Stimulated activated CD4-positive, alpha-beta T cell treated with anti-CD3 and anti-CD28 coated beads, TNF-alpha, amount 100 ng/mL, for 24 hours (primary cell): Measurements from ENCODE around the gene GRIFIN.

Experiments
- DNase-seq, 3 experiments: peaks; one replicate each; pipeline ENCODE4 v3.0.0-alpha.2; 2020; ENCODE audit warnings: low read depth in 3 of 3

GRIFIN gene

DNA sequence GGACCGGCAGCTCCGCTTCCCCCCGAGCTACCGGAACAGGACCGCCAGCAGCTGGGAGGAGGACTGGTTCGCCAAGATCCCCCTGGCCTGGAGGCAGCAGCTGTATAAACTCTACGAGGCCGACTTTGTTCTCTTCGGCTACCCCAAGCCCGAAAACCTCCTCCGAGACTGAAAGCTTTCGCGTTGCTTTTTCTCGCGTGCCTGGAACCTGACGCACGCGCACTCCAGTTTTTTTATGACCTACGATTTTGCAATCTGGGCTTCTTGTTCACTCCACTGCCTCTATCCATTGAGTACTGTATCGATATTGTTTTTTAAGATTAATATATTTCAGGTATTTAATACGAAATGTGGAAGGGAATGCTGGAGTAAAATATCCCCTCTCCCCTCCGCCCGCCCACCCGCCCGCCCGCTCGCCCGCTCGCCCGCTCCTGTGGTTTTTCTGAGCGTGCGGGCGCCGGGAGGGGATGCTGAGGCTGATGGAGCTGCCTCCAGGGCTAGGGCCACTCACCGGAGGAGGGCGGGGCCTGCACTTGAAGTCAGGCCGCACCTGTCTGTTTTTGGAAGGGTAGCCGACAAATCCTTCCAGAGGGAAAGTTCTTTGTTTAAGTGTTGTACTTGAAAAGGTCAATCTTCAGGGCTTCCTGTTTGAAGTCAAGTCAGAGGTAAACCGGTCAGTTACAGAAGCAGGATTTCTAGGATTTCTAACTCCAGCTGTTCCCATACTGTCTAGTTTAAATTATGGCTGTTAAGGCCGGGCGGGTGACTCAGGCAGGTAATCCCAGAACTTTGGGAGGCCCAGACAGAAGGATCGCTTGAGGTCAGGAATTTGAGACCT, 42.3 kb downstream of the GRIFIN start:
- DNase-seq: no peak

DNA sequence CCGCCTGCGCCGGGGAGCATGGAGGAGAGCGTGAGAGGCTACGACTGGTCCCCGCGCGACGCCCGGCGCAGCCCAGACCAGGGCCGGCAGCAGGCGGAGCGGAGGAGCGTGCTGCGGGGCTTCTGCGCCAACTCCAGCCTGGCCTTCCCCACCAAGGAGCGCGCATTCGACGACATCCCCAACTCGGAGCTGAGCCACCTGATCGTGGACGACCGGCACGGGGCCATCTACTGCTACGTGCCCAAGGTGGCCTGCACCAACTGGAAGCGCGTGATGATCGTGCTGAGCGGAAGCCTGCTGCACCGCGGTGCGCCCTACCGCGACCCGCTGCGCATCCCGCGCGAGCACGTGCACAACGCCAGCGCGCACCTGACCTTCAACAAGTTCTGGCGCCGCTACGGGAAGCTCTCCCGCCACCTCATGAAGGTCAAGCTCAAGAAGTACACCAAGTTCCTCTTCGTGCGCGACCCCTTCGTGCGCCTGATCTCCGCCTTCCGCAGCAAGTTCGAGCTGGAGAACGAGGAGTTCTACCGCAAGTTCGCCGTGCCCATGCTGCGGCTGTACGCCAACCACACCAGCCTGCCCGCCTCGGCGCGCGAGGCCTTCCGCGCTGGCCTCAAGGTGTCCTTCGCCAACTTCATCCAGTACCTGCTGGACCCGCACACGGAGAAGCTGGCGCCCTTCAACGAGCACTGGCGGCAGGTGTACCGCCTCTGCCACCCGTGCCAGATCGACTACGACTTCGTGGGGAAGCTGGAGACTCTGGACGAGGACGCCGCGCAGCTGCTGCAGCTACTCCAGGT, 43.1 kb downstream of the GRIFIN start:
- DNase-seq: no peak

DNA sequence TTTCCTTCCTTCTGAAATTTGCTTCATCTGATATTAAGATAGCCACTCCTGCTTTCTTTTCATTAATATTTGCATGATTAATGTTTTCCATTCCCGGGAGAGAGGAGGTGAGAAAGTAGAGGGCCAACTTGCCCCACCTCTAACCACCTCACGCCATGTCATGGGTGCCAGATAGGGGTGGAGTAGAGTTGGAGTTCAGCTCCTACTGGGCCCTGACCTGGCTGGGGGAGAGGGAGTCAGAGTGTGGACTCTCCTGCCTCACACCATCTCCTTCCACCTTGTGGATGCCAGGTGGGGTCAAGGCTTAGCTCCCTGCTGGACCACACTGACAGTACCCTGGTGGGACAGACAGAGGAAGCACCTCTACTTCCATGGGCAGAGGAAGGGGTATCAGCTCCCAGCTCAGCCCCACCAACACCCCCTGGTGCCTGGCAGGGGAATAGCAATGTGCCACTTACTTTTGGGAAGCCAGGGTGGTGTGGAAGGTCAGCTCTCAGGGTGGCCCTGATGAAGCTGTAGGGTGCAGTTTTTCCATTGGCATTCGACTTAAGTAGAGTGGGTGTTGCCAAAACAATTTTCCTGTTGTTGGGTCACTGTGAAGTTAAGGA, 44.8 kb downstream of the GRIFIN start:
- DNase-seq: peak in 1 of 3 experiments; percentile 47

DNA sequence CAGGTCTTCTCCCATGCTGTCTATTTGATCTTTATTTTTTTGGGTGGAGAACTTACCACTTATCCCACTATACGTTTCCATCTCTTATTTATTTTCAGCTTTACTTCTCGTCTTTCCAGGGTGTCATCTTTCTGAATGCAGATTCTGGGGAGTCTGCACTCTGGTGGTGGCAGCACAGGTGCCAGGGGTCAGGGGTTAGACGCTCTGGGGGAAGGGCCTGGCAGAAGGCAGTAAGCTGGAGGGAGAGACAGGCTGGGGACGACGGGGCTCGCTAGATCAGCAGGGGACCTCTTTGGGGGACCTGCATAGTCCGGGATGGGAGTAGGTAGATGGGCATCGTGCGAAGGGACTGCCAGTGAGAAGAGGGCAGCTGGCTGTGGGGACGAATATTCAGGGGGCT, 50.4 kb downstream of the GRIFIN start:
- DNase-seq: no peak
